Right lobe of liver (tissue), 4 donors: ENCODE data around the gene SMAD7.

Source experiments
- CTCF ChIP-seq, 4 donors: fragments of 200-600 bp in 3 of 4; fragments of 450-650 bp in 1 of 4; IDR thresholded peaks; one replicate each; pipeline versions ENCODE4 v1.5.1 to v1.8.0; 2016 to 2022; ENCODE audit warnings: antibody characterized with exemption in 4 of 4, mild to moderate bottlenecking in 2 of 4
- POLR2A ChIP-seq: fragments of 450-650 bp; IDR thresholded peaks from one replicate; pipeline ENCODE4 v1.6.1; 2017; ENCODE audit warnings: antibody characterized with exemption, mild to moderate bottlenecking
- donor health status: DM: no; HTN: no; CAD: no.
- donor health status: DM: no; HTN: no; CAD: no.
- donor health status: DM: no; HTN: yes; CAD: no.

GRCh38 chr18:48958951-48959350 is 8.2 kb upstream of the SMAD7 start:
- no peak for TF ChIP-seq CTCF (IDR thresholded peaks at IDR 0.05)
- no peak for TF ChIP-seq POLR2A
